ENCODE measurements around the gene IPPK. TPM values are rescaled to one million over a fixed set of nuclear protein-coding genes. Genes with fewer than 3 reads are reported as not detected.

Gene IPPK
- polyA plus RNA-seq, 1 experiment: 16.2 TPM

- H3K27me3 ChIP-seq (ENCODE audit: control insufficient read depth, insufficient read depth, low read length): no peaks in the 10 kb centered on the region
- CTCF ChIA-PET: interaction anchor here (0.6 to 1.7 kb wide), 2 partner anchors 26 to 184 kb away, joined by 4 to 7 read pairs; partner anchors contain the start of gene OMD
- POLR2A ChIA-PET: no interaction called here
- H3K4me3 ChIP-seq (ENCODE audit: low read depth, low read length): no peak overlapping the region
- DNase-seq (ENCODE audit: low read depth): no peak
- TF ChIP-seq, protein P1, sequence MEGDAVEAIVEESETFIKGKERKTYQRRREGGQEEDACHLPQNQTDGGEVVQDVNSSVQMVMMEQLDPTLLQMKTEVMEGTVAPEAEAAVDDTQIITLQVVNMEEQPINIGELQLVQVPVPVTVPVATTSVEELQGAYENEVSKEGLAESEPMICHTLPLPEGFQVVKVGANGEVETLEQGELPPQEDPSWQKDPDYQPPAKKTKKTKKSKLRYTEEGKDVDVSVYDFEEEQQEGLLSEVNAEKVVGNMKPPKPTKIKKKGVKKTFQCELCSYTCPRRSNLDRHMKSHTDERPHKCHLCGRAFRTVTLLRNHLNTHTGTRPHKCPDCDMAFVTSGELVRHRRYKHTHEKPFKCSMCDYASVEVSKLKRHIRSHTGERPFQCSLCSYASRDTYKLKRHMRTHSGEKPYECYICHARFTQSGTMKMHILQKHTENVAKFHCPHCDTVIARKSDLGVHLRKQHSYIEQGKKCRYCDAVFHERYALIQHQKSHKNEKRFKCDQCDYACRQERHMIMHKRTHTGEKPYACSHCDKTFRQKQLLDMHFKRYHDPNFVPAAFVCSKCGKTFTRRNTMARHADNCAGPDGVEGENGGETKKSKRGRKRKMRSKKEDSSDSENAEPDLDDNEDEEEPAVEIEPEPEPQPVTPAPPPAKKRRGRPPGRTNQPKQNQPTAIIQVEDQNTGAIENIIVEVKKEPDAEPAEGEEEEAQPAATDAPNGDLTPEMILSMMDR (IDR thresholded peaks at IDR 0.05; ENCODE audit: insufficient read depth, low read depth, low read length): no peak
- no peaks in the 10 kb centered on the region for H3K36me3 ChIP-seq (ENCODE audit: control insufficient read depth, insufficient read depth, low read length)
Observed at GRCh38 chr9:92608241-92608908, 61.6 kb downstream of the IPPK start.

DNA sequence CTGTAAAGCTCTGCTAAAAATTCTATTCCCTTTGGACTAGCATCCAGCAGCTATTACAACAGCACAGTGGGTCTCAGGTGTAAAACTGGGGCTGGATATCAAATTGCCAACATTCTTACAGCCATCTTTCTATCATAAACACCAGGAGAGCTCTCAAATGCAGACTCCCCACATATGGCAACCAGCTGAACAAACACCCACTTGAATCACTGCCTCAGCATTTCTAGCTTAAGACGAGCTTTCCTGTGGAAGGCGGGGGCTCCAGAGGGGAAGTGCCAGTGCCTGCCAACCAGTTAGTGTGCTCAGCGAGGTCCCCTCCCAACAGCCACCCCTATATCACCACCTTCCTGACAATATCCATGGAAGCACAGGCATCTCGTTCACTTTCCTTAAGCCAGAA, 62.2 kb downstream of the IPPK start:
- ChIA-PET CTCF (interaction anchor here (0.6 to 1.7 kb wide), 3 partner anchors 13 to 183 kb away, joined by 3 to 7 read pairs (median 4); partner anchors contain the start of gene OMD), POLR2A (no interaction called here)
- Histone ChIP-seq H3K36me3 (ENCODE audit: control insufficient read depth, insufficient read depth, low read length) (no peaks in the 10 kb centered on the region), H3K4me3 (ENCODE audit: low read depth, low read length) (no peak overlapping the region), H3K27me3 (ENCODE audit: control insufficient read depth, insufficient read depth, low read length) (no peaks in the 10 kb centered on the region)
- DNase-seq (ENCODE audit: low read depth): peak; percentile 57
- TF ChIP-seq, protein P1 (IDR thresholded peaks at IDR 0.05; ENCODE audit: insufficient read depth, low read depth, low read length): no peak

DNA sequence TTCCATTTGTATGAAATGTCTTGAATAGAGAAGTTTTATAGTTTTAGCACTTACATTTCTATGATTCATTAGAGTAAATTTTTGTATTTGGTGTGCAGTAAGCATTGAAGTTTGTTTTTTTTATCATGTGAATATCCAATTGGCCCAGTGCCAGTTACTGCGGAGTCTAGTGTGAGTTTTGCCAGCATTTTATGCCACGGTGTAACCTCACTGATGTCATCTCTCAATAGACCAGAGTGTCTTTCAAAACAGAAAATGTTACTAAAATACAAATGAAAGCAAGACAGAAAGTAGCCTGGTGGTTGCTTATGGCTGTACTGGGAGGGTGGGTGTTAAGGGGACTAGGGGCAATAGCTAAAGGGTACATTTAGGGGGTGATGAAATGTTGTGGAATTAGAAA, 62.8 kb downstream of the IPPK start:
- POLR2A ChIA-PET: no interaction called here
- H3K4me3 ChIP-seq (ENCODE audit: low read depth, low read length): no peak overlapping the region
- CTCF ChIA-PET: interaction anchor here (0.7 to 1.7 kb wide), 2 partner anchors 13 to 27 kb away, joined by 3 to 7 read pairs; no protein-coding TSS in a partner anchor

GRCh38 chr9:92605224-92605623, 64.7 kb downstream of the IPPK start:
- ChIA-PET POLR2A (no interaction called here), CTCF (no interaction called here)
- no peak for DNase-seq (ENCODE audit: low read depth)
- TF ChIP-seq, protein P1 (IDR thresholded peaks at IDR 0.05; ENCODE audit: insufficient read depth, low read depth, low read length): no peak
- Histone ChIP-seq H3K27me3 (ENCODE audit: control insufficient read depth, insufficient read depth, low read length) (no peaks in the 10 kb centered on the region), H3K4me3 (ENCODE audit: low read depth, low read length) (no peak overlapping the region), H3K36me3 (ENCODE audit: control insufficient read depth, insufficient read depth, low read length) (no peaks in the 10 kb centered on the region)

More for the DNA sequence above, 62.8 kb downstream of the IPPK start:
- Histone ChIP-seq H3K36me3 (ENCODE audit: control insufficient read depth, insufficient read depth, low read length) (no peaks in the 10 kb centered on the region), H3K27me3 (ENCODE audit: control insufficient read depth, insufficient read depth, low read length) (no peaks in the 10 kb centered on the region)
- DNase-seq (ENCODE audit: low read depth): no peak
- TF ChIP-seq, protein P1 (IDR thresholded peaks at IDR 0.05; ENCODE audit: insufficient read depth, low read depth, low read length): no peak

- POLR2A ChIA-PET: no interaction called here
- no peaks in the 10 kb centered on the region for H3K27me3 ChIP-seq (ENCODE audit: control insufficient read depth, insufficient read depth, low read length)
- TF ChIP-seq, protein P1 (IDR thresholded peaks at IDR 0.05; ENCODE audit: insufficient read depth, low read depth, low read length): no peak
- no peak for DNase-seq (ENCODE audit: low read depth)
- H3K36me3 ChIP-seq (ENCODE audit: control insufficient read depth, insufficient read depth, low read length): no peaks in the 10 kb centered on the region
- CTCF ChIA-PET: interaction anchor here (1.1 kb wide), 1 partner anchor 17 kb away, joined by 3 read pairs; no protein-coding TSS in a partner anchor
- H3K4me3 ChIP-seq (ENCODE audit: low read depth, low read length): no peak overlapping the region
Observed at GRCh38 chr9:92603990-92604389, 65.9 kb downstream of the IPPK start.

Measured in BJ (cell line).